ENCODE measurements around the gene IFT172.
"Not testable (repeated sequence)": the region's sequence is repeated elsewhere in the genome, so short reads cannot be mapped to it uniquely, and the experiment has no call there.

IFT172 gene

DNA sequence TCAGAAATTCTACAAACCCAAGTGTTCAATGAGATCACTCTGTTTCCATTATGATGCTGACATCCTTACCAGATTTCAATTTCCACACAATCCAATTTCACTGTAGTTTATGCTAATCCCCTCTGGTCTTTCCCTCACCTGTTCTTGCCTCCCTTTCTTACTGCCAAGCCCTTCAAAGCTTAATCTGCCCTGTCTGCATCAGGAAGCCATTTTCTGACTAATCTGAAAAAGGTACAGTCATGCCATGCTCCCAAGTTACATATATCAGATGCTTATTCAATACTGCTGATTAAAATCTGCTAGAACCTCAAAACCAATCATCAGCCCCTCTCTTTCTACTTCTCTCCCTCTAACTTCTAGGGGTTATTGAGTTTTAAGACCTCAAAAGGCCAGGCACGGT is 38.4 kb downstream of the IFT172 start:
- H3K36me3 ChIP-seq (ENCODE audit: insufficient read depth, low read length): peaks cover 9% of the 10 kb centered on the region
- no peaks in the 10 kb centered on the region for H3K9me3 ChIP-seq (ENCODE audit: control insufficient read depth, insufficient read depth, low read length)
- no peak overlapping the region for H3K9ac ChIP-seq (ENCODE audit: low read depth, low read length)
- no peaks in the 10 kb centered on the region for H3K4me1 ChIP-seq (ENCODE audit: insufficient read depth, low read length)

DNA sequence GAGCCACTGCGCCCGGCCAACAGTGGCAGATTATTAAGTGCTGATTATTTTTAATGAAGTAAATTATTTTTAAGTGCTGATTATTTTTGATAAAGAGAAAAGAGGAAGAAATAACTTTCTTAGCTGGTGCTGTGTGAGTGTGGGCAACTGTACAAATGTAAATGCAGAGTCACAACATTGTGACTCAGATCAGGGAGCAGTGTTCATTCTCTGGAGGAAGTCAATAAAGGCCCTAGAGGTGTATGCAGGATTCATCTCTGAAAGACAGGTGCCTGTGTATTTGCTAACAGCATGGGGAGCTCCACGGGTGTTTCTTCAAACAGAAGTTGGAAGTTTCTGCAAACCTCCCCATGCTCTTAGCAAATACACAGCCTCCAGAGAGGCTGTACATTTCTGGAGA is 41.2 kb downstream of the IFT172 start:
- peaks cover 5% of the 10 kb centered on the region for H3K36me3 ChIP-seq (ENCODE audit: insufficient read depth, low read length)
- no peaks in the 10 kb centered on the region for H3K9me3 ChIP-seq (ENCODE audit: control insufficient read depth, insufficient read depth, low read length)
- no peaks in the 10 kb centered on the region for H3K4me1 ChIP-seq (ENCODE audit: insufficient read depth, low read length)
- H3K9ac ChIP-seq (ENCODE audit: low read depth, low read length): no peak overlapping the region

DNA sequence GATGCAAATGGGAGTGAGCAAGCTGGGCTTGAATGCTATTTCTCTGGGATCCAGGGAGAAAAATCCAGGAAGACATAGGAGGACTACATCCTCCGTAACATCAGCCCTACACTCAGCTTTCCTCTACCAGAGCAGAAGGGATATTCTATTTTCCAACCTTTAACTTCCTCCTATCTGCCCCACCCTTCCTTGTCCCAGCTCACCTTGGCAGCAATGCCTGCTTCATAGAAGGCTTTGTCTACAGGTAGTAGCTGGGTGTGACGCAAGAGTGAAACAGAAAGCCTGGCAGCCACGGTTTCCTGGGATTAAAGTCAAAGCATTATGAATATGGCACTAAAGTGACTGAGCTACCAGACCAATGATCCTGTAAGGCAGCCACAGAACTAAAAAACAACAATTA is 43.5 kb downstream of the IFT172 start:
- Histone ChIP-seq H3K9ac (ENCODE audit: low read depth, low read length) (no peak overlapping the region), H3K4me1 (ENCODE audit: insufficient read depth, low read length) (peaks cover 4% of the 10 kb centered on the region; the same call in 1 of the 2 replicates), H3K9me3 (ENCODE audit: control insufficient read depth, insufficient read depth, low read length) (no peaks in the 10 kb centered on the region), H3K36me3 (ENCODE audit: insufficient read depth, low read length) (peaks cover 5% of the 10 kb centered on the region)

DNA sequence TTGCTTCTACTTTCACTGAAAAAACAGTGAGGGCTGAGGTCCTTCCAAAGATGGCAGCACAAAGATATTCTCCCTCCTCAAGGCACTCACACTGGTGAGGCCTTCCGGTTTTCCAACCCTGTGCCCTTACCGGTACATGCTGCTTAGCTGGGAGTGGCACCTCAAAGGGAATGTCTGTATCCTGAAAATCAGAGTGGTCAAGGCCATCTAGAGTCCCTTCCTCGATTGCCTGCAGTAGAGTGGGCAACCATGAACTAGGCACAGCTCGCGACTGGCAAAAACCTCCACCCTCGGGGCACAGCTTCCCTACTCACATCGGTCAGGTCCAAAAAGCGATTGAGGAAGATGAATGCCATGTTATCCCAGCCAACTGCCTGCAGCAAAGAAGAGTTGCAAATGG is 43.9 kb downstream of the IFT172 start:
- Histone ChIP-seq H3K4me1 (ENCODE audit: insufficient read depth, low read length) (peaks cover 4% of the 10 kb centered on the region; the same call in 1 of the 2 replicates), H3K9ac (ENCODE audit: low read depth, low read length) (no peak overlapping the region), H3K9me3 (ENCODE audit: control insufficient read depth, insufficient read depth, low read length) (no peaks in the 10 kb centered on the region), H3K36me3 (ENCODE audit: insufficient read depth, low read length) (peaks cover 5% of the 10 kb centered on the region)

DNA sequence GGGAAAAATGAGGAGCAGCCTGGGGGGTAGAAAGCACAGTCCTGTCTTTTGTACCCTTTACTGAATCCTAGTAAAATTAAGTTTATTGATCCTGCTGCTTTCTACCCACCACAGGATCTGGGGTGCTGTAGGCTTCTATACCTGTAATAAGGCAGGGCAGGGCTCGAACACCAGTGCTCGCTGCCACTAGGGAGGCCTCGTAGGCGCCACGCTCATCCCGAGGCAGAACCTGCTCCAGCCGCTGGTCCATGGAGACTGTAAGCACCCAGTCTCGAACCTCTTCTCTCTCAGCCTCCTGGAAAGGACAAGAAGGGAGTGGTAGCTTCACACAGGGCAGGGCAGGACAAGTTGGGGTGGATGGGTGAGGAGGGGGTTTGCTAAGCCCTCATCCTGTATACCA is 44.4 kb downstream of the IFT172 start:
- peaks cover 5% of the 10 kb centered on the region for H3K36me3 ChIP-seq (ENCODE audit: insufficient read depth, low read length)
- peaks cover 4% of the 10 kb centered on the region; the same call in 1 of the 2 replicates for H3K4me1 ChIP-seq (ENCODE audit: insufficient read depth, low read length)
- no peak overlapping the region for H3K9ac ChIP-seq (ENCODE audit: low read depth, low read length)
- no peaks in the 10 kb centered on the region for H3K9me3 ChIP-seq (ENCODE audit: control insufficient read depth, insufficient read depth, low read length)

DNA sequence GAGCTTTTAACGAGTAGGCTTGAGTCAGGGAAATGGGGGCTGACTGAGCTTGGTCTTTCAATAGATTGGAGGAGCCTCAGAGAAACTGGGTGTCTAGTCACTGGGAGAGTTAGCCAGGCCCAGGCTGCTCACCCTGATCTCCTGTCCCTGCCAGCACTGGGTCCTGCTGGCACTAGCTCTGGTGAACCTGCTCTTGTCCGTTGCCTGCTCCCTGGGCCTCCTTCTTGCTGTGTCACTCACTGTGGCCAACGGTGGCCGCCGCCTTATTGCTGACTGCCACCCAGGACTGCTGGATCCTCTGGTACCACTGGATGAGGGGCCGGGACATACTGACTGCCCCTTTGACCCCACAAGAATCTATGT is 46.6 kb downstream of the IFT172 start:
- peaks cover 4% of the 10 kb centered on the region; the same call in 1 of the 2 replicates for H3K4me1 ChIP-seq (ENCODE audit: insufficient read depth, low read length)
- peak overlapping the region; percentile 80 for H3K9ac ChIP-seq (ENCODE audit: low read depth, low read length)
- no peaks in the 10 kb centered on the region for H3K9me3 ChIP-seq (ENCODE audit: control insufficient read depth, insufficient read depth, low read length)
- H3K36me3 ChIP-seq (ENCODE audit: insufficient read depth, low read length): peaks cover 3% of the 10 kb centered on the region; the same call in 1 of the 2 replicates

DNA sequence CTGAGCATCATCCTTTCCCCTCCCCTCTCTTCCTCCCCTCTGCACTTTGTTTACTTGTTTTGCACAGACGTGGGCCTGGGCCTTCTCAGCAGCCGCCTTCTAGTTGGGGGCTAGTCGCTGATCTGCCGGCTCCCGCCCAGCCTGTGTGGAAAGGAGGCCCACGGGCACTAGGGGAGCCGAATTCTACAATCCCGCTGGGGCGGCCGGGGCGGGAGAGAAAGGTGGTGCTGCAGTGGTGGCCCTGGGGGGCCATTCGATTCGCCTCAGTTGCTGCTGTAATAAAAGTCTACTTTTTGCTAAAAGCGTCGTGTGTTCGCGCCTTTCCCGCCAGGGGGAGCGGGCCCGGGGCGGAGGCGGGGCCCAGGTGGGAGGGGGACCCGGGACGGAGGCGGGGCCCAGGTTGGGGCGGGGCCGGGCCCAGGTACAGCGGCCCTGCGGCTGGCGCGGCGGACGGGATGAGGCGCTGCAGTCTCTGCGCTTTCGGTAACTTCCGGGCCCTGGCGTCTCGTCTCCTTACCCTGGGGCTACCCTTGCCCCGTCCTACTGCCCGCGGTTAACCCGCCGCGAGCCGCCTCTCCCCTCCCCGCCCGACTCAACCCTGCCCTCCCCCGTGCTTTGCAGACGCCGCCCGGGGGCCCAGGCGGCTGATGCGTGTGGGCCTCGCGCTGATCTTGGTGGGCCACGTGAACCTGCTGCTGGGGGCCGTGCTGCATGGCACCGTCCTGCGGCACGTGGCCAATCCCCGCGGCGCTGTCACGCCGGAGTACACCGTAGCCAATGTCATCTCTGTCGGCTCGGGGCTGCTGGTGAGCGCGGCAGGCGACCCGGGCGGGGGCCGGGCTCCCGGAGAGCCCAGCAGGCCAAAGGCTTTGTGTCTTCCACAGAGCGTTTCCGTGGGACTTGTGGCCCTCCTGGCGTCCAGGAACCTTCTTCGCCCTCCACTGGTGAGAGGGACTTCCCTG is 47.3 kb downstream of the IFT172 start, which contains the start of gene KRTCAP3:
KRTCAP3 (plus strand) TSS at position 424 of the 962 bp plus-strand sequence; CDS start at position 456, 32 bp downstream.
- H3K9me3 ChIP-seq (ENCODE audit: control insufficient read depth, insufficient read depth, low read length): no peaks in the 10 kb centered on the region
- H3K36me3 ChIP-seq (ENCODE audit: insufficient read depth, low read length): peaks cover 4% of the 10 kb centered on the region
- H3K9ac ChIP-seq (ENCODE audit: low read depth, low read length): peak within 1 kb of the TSS; percentile 80
- peaks cover 4% of the 10 kb centered on the region; the same call in 1 of the 2 replicates for H3K4me1 ChIP-seq (ENCODE audit: insufficient read depth, low read length)

DNA sequence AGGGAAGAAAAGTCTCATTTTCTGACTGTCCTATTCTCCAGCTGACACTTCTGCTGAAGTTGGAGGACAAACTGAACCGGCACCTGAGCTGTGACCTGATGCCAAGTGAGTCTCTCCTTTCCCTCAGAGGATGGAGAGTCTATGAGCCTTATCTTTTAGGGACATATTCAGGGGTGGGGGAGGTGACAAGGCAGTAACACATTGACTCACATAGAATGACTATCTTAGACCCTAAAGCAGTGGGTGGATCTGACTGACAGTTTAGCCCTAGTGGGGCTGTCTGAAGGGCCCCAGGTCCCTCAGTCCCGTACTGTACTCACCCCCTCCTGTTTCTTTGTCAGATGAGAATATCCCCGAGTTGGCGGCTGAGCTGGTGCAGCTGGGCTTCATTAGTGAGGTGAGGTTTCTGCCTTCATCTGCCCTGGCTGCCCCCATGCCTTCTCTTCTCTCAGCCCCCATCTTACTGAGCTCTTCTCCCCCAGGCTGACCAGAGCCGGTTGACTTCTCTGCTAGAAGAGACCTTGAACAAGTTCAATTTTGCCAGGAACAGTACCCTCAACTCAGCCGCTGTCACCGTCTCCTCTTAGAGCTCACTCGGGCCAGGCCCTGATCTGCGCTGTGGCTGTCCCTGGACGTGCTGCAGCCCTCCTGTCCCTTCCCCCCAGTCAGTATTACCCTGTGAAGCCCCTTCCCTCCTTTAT is 48.2 kb downstream of the IFT172 start:
- no peak overlapping the region for H3K9ac ChIP-seq (ENCODE audit: low read depth, low read length)
- peaks cover 4% of the 10 kb centered on the region; the same call in 1 of the 2 replicates for H3K4me1 ChIP-seq (ENCODE audit: insufficient read depth, low read length)
- H3K36me3 ChIP-seq (ENCODE audit: insufficient read depth, low read length): peaks cover 13% of the 10 kb centered on the region
- no peaks in the 10 kb centered on the region for H3K9me3 ChIP-seq (ENCODE audit: control insufficient read depth, insufficient read depth, low read length)

DNA sequence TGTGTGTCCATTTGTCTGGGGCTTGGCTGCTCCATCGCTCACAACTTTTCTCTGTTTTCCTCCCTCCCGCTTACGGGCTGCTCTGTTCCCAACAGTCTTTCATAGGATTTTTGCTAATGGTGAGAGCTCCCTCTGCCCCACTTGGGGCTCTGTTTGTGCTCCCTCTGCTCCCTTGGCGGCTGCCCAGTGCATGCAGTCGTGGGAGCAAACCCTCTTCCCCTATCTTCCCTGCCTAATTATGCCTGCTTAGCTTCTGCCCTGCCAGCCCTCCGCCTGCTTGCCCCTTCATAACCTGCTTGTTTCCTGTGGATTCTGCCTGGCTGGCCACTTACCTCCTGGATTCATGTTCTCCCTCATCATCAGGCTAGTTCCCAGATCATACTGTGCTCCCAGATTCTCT is 53.9 kb downstream of the IFT172 start:
- Histone ChIP-seq H3K9ac (ENCODE audit: low read depth, low read length) (no peak overlapping the region), H3K36me3 (ENCODE audit: insufficient read depth, low read length) (peaks cover 19% of the 10 kb centered on the region), H3K9me3 (ENCODE audit: control insufficient read depth, insufficient read depth, low read length) (no peaks in the 10 kb centered on the region), H3K4me1 (ENCODE audit: insufficient read depth, low read length) (peaks cover 2% of the 10 kb centered on the region)

DNA sequence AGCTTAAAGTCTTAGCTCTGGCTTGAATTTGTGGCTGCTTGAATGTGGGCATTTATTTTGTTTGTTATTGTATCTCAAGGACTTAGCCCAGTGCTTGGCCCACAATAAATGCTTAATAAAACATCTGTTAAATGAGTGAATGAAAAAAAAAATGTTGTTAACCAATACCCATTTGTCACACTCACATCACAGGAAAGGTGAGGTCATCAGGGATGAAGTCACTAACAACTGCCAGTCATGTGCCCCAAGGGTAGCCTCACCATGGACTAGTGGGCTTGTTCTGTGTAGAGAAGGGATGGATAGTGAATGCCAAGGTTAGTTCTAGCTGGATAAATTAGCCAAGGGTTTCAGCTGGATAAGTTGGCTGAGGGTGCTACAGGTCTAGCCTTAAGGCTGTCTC is 58.1 kb downstream of the IFT172 start:
- Histone ChIP-seq H3K9me3 (ENCODE audit: control insufficient read depth, insufficient read depth, low read length) (no peaks in the 10 kb centered on the region), H3K36me3 (ENCODE audit: insufficient read depth, low read length) (peaks cover 7% of the 10 kb centered on the region), H3K4me1 (ENCODE audit: insufficient read depth, low read length) (peaks cover 8% of the 10 kb centered on the region), H3K9ac (ENCODE audit: low read depth, low read length) (no peak overlapping the region)

DNA sequence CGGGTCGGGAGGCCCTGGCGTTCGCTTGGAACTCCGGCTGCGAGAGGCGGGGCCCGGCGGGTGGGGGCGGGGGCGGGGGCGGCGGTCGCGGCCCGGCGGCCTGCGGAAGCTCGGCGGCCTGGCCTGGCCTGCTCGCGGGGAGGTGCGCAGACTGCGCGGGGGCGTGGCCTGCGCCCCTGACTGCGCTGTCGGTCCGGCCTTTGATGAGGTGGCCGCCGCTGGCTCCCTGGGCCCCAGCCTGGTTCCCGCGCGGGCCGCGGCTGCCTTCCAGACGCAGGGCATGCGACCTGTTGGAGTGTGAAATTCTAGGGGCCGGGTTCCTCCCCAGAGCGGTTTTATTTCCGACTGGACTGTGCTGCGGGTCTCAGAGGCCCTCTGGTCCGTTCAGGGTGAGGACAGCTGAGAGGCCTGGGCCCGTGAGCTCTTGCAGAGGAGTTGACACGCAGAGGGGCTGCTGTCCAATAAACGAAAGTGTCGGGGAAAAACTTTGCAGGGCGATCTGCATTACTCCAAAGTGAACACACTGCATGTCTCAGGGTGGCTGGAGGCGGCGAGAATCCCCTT is 60.5 kb downstream of the IFT172 start:
- Histone ChIP-seq H3K9me3 (ENCODE audit: control insufficient read depth, insufficient read depth, low read length) (no peaks in the 10 kb centered on the region), H3K4me1 (ENCODE audit: insufficient read depth, low read length) (peaks cover 8% of the 10 kb centered on the region), H3K36me3 (ENCODE audit: insufficient read depth, low read length) (no peaks in the 10 kb centered on the region; the same call in 1 of the 2 replicates), H3K9ac (ENCODE audit: low read depth, low read length) (peak overlapping the region; percentile 91)

DNA sequence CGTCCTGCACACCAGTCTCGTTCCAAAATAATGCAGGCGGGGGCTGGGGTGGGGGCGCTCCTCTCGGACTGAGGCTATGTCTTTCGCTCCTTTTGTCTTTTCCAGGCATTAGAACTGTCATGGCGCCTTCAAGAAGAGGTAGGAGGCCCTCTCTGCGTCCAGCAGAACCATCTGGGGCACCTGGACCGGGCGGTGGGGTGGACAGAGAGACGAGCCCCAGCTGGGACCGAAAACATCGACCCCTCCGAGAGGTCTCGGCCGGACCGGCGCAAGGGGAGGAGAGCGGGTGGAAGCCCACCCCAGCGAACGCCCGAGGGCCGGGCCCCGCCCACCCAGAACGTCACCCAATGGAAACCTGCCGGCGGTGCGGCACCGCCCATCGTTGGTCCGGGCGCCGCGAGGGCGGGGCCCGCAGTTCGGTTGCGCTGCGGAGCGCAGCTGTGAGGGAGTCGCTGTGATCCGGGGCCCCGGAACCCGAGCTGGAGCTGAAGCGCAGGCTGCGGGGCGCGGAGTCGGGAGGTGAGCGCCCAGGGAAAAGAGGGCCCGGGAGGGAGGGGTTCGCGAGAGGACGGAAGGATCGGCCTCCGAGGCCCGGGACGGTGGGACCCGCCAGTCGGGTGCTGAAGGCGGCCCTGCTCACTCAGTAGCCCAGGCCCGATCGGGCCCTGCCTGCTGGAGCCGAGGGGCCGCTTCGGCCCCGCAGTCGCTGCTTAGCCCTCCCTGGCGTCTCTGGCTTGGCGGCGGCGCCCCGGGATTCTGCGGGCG is 61.1 kb downstream of the IFT172 start, which contains the start of gene NRBP1:
NRBP1 (plus strand) TSS at position 419 of the 765 bp plus-strand sequence. CDS start 4,643 bp downstream, outside the sequence.
- peak within 1 kb of the TSS; percentile 91 for H3K9ac ChIP-seq (ENCODE audit: low read depth, low read length)
- H3K36me3 ChIP-seq (ENCODE audit: insufficient read depth, low read length): no peaks in the 10 kb centered on the region
- H3K4me1 ChIP-seq (ENCODE audit: insufficient read depth, low read length): peaks cover 8% of the 10 kb centered on the region
- H3K9me3 ChIP-seq (ENCODE audit: control insufficient read depth, insufficient read depth, low read length): no peaks in the 10 kb centered on the region

DNA sequence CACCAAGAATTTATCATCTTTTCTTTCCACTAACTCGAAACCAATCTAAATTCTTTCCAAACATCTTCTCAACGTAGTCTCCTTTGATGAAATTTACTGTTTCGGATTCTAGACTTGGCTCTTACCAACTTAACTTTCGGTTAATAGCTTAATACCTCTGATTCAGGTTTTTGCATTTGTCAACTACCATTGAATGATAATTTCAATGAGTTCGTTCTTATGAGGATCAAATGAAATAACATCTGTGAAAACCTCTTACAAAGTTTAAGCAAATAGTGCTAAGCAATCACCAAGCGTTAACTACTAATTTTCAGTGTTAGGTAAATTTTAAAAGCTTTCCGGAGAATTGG is 61.7 kb downstream of the IFT172 start:
- Histone ChIP-seq H3K9me3 (ENCODE audit: control insufficient read depth, insufficient read depth, low read length) (no peaks in the 10 kb centered on the region), H3K9ac (ENCODE audit: low read depth, low read length) (peak overlapping the region; percentile 91), H3K36me3 (ENCODE audit: insufficient read depth, low read length) (no peaks in the 10 kb centered on the region), H3K4me1 (ENCODE audit: insufficient read depth, low read length) (peaks cover 8% of the 10 kb centered on the region)

DNA sequence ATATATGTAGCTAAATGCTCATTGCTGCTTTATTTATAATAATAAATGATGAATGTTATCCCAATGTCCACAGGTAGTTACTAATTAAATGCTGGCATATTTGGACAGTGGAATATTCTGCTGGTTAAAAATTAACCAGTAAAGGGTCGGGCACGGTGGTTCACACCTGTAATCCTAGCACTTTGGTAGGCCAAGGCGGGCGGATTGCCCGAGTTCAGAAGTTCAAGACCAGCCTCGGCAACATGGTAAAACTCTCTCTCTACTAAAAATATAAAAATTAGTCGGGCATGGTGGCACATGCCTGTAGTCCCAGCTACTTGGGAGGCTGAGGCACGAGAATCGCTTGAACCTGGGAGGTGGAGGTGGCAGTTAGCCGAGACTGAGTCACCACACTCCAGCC is 64.5 kb downstream of the IFT172 start:
- not testable (repeated sequence) for H3K4me1 ChIP-seq (ENCODE audit: insufficient read depth, low read length); H3K36me3 ChIP-seq (ENCODE audit: insufficient read depth, low read length); H3K9ac ChIP-seq (ENCODE audit: low read depth, low read length); H3K9me3 ChIP-seq (ENCODE audit: control insufficient read depth, insufficient read depth, low read length)

All from ES-I3 (cell line).